Islet precursor cell (in vitro differentiated cells): ENCODE measurements around the gene ARHGAP30.
A peak's percentile ranks its signal among the peaks of the same experiment; 100 is the strongest.
"Not testable (repeated sequence)": the region's sequence is repeated elsewhere in the genome, so short reads cannot be mapped to it uniquely, and the experiment has no call there.

Source experiments
- DNase-seq: peaks from one replicate; pipeline ENCODE4 v3.0.0-alpha.2; 2018

Gene ARHGAP30

GRCh38 chr1:161070761-161071160 is 1.1 kb upstream of the ARHGAP30 start:
- no peak for DNase-seq

DNA sequence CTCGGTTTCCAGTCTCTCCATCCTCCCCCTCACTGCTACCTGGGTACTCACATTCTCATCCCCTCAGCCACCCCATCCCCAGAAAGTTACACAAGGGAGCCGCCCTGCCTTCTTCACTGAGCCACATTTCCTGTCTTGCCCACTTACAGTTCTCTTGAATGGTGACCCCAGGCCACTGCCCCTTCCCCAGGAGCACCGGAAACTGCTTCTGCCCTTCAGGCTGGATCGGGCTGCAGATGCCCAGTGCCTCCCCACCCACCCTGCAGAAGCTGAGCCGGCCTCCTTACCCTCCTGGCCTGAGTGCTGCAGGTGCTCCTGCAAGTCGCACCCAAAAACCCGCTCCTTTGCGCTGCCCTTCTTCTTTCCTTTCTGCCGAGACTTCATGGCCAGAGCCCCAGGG is 450 bp downstream of the ARHGAP30 start:
- DNase-seq: no peak

- DNase-seq: no peak
Observed at GRCh38 chr1:161068306-161069234, 1.1 kb downstream of the ARHGAP30 start.

DNA sequence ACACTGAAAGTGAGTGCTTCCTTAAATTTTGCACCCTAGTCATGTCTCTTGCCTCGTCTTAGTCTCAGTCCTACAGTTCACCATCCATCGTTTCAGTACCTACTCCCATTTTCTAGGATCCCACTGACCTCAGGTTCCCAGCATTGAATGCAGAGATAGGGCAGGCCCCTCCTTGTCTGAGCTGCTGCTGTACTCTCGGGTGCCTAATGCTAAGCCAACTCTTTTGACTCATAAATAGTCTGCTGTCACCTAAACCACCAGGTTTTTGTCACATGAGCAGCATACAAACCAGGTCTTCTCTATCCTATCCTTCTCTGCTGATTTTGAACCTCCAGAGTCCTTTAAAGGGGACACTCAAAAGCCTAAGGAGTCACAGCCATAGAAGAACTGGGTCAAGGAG is 3.0 kb downstream of the ARHGAP30 start:
- no peak for DNase-seq

- not testable (repeated sequence) for DNase-seq
Observed at GRCh38 chr1:161065681-161066080, 4.0 kb downstream of the ARHGAP30 start.

- DNase-seq: not testable (repeated sequence)
Observed at GRCh38 chr1:161063936-161064335, 5.8 kb downstream of the ARHGAP30 start.

GRCh38 chr1:161061419-161061818 is 8.3 kb downstream of the ARHGAP30 start:
- DNase-seq: no peak

DNA sequence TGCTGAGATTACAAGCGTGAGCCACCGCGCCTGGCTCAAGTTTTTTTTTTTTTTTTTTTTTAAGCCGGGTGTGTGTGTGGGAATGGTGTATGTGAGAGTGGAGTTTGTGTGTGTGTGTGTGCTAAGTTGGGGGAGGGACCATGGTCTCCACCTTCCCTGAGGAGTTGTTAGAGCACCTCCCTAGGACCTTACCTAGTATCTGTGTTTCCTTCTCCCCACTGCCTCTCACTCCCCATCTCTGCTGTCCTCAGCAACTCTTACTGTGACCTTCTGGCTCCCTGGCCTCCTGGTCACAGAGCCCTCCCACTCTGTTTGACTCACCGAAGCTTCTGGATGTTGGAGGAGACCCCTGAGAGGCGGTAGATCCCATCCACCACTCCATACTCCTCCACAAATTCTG is 10.4 kb downstream of the ARHGAP30 start:
- no peak for DNase-seq

DNA sequence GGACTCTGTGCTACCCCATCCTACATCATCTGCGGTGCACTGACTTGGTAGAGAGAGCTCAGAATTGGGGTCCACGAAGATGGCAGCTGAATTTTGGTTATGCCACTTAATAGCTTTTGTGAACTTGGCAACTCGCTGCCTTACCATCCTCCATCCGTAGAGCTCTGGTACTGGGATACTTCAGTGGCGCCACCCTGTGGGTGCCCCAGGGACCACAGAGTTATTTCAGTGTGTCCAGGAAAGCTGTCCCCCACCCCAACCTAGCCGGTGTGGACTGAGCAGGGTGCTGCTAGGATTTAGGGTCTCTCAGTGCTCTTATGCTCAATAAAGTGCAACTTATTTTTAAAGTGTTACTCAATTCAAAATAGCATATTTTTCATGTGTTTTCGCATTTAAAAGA is 14.9 kb downstream of the ARHGAP30 start:
- DNase-seq: no peak

DNA sequence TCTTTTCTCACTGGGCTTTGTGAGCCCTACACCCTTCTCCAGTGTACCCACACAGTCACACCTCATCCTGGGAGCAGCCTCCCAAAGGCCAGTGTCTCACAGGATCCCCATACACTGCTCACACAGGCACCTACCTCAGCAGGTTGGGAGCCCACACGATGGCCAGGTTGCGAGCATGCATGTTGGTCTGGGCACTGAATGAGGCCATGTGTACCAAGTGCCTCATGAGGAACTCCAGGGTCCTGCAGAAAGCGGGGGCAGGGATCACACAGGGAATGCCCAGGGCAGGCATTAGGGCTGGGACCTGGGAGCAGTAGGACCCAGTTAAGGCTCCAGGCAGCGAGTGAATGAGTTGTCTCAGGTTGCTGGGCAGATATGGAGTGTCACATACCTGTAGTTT is 15.5 kb downstream of the ARHGAP30 start:
- no peak for DNase-seq

GRCh38 chr1:161052899-161053298 is 16.8 kb downstream of the ARHGAP30 start:
- DNase-seq: no peak

- DNase-seq: no peak
Observed at GRCh38 chr1:161051219-161051618, 18.5 kb downstream of the ARHGAP30 start.

DNA sequence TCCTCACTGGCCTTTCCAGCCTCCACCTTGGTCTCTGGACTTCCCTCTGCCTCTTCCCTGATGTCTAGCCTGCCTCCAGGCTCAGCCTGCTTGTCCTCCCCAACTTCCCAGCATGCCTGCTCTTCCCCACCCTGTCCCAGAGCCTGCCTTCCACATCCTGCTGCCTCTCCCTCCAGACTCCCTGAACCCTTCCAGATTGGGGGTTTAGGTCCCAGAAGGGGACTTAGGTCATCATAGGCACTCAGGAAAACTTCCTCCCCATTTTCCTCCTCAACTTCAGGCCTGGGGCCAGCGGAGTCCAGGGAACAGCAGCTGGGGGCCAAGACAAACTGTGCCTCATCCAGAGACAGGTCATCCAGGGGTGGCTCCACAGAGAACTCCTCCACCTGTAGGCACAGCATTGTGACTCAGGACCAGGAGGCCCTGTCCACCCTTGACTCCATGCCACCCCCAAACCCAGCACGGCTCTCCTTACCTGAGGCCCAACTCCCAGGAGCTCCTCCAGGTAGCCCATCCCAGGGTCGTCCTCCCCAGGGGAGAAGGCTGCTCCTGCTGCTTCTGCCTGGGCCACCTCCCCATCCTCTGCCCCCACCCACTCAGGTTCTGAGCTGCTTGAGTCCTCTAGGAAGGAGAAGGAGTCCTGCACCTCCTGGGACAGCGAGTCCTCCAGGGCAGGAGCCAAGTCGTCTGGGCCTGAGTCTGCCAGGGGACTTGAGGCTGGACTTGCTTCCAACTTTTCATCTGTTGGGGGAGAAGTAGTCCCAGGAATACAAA is 20.6 kb downstream of the ARHGAP30 start:
- no peak for DNase-seq

DNA sequence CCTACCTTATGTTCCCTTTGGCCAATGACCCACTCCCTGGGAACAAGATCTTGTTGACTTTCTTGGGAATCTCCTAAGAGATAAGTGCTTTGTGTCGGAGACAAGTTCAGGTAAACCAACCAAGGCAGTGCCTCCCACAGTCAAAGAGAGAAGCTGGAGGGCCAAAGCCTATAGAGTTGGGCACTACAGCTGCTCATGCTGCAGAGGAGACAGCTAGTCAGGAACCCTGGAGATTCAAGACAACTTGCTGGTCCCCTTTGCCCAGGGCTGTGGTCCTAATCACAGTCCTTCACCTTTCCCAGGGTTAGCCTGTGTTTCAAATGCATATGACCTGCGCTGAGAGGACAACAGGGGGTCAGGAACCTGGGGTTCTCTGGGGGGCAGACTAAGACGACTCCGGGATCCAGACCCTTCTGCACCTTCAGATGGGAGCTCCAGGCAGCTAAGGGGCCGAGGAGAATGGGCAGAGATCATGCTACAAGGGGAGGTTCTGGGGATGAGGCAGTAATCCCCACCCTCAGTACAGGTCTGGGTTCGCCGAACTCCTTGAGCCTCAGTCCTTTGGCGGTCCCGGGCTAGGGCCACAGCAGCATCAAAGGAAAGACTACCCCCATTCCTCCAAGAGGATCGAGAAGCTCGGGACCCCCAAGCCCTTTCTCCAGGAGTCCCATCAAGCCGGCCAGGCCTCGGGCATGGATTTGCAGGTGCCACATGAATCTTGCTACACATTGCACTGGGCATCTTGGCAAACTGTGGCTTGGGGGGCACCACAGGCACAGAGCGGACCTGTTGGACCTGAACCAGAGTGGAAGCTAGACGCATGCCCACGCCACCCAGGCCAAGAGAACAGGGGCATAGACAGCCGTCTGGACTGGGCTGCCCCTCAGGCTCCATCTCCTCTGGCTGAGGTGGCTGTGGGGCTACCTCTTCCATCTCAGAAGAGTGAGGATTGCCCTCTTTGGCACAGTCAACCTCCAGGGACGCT is 22.0 kb downstream of the ARHGAP30 start:
- no peak for DNase-seq

DNA sequence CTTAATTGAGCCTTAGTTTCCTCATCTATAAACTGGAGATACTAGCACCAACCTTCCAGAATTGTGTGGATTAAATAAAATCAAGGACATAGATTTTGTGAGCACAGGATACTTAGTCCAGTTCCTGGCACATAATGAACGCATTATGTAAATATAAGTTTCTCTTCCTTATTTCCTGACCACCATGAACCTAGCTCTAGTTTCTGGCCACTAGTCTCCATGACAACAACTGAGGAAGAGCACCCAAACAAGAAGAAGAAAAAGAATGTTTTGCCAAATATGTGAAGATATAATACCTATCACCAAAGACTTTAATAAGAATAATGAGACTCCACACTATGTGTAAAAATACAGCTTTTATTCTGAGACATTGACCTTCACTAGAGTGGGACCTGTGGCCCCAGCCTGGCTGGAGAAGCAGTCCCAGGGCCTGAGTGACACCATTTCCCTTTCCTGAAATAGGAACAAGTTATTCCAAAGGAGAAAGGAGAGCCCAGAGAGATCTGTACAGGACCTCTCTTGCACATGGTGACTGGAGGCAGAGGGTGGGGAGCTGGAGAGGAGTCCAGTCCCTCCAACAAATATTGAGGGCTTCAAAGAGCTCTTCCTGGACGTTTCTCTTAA is 23.0 kb downstream of the ARHGAP30 start:
- no peak for DNase-seq

DNA sequence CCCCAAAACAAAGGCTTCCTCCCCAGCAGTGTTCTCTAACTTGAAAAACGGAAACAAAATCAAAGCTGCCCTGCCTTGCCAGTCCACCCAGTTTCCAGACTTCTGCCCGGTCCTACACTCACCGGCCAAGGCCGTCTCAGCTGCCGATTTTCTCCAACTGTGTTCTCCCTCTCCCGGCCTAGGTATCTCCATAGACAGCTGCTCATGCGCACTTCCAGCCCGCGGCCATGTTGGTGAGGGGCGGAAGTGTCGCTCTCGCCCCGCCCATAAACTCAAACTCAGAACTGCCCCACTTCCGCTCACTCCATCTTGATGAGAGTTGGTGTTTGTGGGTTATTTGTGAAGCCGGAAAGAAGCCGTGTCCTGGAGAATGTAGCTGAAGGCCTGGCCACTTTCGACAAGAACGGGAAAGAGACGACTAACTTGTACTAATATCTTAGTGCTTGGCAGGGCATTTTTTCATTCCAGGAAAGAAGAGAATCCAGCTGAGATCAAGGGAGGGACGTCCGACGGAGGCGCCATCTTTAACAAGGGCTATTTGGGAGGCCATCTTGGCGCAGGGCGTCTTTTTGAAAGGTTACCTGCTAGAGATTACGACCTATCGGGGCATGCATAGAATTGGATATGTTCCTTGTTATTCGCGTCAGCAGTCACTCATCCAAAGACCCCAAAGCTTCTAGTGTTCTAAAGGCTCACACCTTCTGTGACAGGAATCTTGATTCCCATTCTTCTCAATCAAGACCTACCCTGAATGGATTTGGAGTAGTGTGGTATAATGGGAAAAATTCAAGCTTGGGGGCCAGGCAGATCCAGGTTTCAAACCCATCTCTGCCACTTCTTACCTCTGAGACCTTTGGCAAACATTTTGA is 23.7 kb downstream of the ARHGAP30 start, which contains the start of gene USF1:
Gene USF1, minus strand, starts transcription at position 242 of the 869 bp plus-strand sequence. CDS start 2,702 bp downstream, outside the sequence.
- DNase-seq: peak; percentile 98

DNA sequence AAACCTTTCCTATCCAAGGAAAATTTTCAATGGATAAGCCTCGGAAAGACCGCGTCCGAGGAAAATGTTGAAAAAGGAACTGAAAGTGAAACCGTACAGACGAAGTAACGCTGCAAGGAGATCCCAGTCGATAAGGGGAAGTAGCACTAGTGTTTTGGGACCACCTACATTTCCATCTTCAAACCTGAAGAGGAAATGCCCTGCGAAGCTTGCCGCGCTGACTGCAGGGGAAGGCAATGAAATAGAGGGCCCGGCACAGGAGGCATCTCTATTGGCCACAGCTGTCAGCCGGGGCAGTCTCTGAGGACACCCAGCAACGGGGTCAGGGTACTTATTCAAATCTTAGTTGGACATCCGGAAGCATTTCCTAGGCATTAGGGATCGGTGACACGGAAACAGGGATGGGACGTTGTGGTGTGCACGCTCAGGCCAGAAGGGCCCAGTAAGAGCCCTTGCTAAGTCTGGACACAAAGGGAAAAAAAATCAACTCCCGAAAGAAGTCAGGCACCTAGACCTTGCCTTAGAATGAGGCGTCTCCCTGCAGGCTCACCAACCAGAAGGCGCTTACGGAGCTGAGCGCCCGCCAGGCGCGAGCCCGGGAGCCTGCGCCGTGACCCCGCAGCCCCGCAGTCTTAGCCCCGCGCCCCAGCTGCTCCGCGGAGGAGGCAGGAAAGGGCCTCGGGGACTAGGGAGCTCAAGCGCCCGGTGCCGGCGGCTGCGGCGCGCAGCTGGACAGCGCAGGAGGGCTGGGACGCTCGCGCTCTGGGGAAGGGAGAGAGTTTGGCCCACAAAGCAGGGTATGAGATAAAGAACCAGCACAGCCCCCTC is 24.6 kb downstream of the ARHGAP30 start:
- DNase-seq: peak; percentile 85

GRCh38 chr1:161044535-161044907 is 25.2 kb downstream of the ARHGAP30 start:
- DNase-seq: no peak

DNA sequence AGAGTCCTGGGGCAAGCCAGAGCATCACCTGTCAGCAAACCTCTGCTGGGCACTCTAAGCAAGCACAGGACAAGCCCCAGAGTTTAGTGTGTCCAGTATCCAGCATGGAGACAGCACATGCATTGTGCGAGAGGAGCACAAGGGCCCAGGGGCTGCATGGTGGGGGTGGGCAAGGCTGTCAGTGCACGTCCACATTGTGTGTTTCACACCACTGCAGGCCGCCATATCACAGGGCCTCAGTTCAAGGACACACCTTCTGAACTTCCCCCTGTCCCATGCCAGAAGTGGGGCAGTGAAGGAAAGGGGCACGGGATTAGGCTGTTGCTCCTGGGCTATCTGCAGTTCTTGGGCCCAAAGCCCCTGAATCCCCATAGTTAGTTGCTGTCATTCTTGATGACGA is 30.1 kb downstream of the ARHGAP30 start:
- no peak for DNase-seq

GRCh38 chr1:161039154-161039545 is 30.5 kb downstream of the ARHGAP30 start:
- no peak for DNase-seq
